ENCODE data around the gene CACNG3.

Gene CACNG3

GRCh38 chr16:24364596-24364995, 108.5 kb downstream of the CACNG3 start:
- Histone ChIP-seq H3K4me3 (no peak overlapping the region), H3K27ac (no peak overlapping the region), H3K9ac (ENCODE audit: insufficient read length) (no peak overlapping the region), H3K9me3 (ENCODE audit: low read depth, low read length) (no peaks in the 10 kb centered on the region), H3K36me3 (ENCODE audit: insufficient read depth, low read length) (no peaks in the 10 kb centered on the region)
- no peak for DNase-seq (ENCODE audit: low read depth, low spot score)
- TF ChIP-seq POLR2AphosphoS5 (IDR thresholded peaks at IDR 0.05; ENCODE audit: borderline replicate concordance, low read depth, low read length) (no peak), EZH2 (IDR thresholded peaks at IDR 0.05) (no peak)

- Histone ChIP-seq H3K9ac (ENCODE audit: insufficient read length) (no peak overlapping the region), H3K27ac (no peak overlapping the region), H3K4me3 (no peak overlapping the region), H3K36me3 (ENCODE audit: insufficient read depth, low read length) (no peaks in the 10 kb centered on the region), H3K9me3 (ENCODE audit: low read depth, low read length) (no peaks in the 10 kb centered on the region)
- no peak for TF ChIP-seq POLR2AphosphoS5 (IDR thresholded peaks at IDR 0.05; ENCODE audit: borderline replicate concordance, low read depth, low read length)
- TF ChIP-seq FOXP2 (optimal IDR thresholded peaks at IDR 0.05; ENCODE audit: control extremely low read depth, extremely low read length, insufficient read depth) = no peak
- TF ChIP-seq EZH2 (IDR thresholded peaks at IDR 0.05) = no peak
- no peak for DNase-seq (ENCODE audit: low read depth, low spot score)
Observed at GRCh38 chr16:24367186-24367710, 111.1 kb downstream of the CACNG3 start.

- TF ChIP-seq FOXP2 (optimal IDR thresholded peaks at IDR 0.05; ENCODE audit: control extremely low read depth, extremely low read length, insufficient read depth) (no peak), POLR2AphosphoS5 (IDR thresholded peaks at IDR 0.05; ENCODE audit: borderline replicate concordance, low read depth, low read length) (no peak)
- Histone ChIP-seq H3K9ac (ENCODE audit: insufficient read length) (no peak overlapping the region), H3K4me3 (no peak overlapping the region), H3K27ac (no peak overlapping the region), H3K36me3 (ENCODE audit: insufficient read depth, low read length) (no peaks in the 10 kb centered on the region), H3K9me3 (ENCODE audit: low read depth, low read length) (0 out of 2 replicates have a peak, but pooled peaks cover 3% of the 10 kb centered on the region)
- no peak for DNase-seq (ENCODE audit: low read depth, low spot score)
Observed at GRCh38 chr16:24372824-24373223, 116.7 kb downstream of the CACNG3 start.

DNA sequence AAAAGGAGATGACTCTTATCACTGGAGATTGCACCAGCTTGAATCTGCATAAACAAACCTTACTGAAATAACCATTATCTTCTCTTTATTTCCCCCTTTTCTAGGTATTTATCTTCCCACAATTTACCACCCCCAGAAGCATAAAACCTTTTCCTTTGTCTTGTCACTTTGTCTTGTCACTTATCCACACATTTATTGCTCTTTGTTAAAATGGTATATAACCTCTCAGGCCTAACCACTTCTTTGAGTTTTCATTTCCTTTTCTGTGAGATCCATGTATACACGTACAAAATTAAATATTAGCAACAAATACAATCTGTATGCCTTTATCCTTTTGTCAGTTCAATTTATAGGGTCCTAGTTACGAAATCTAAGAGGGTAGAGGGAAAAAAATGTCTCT, 122.9 kb downstream of the CACNG3 start:
- DNase-seq (ENCODE audit: low read depth, low spot score) = no peak
- no peak for TF ChIP-seq POLR2AphosphoS5 (IDR thresholded peaks at IDR 0.05; ENCODE audit: borderline replicate concordance, low read depth, low read length)
- TF ChIP-seq FOXP2 (optimal IDR thresholded peaks at IDR 0.05; ENCODE audit: control extremely low read depth, extremely low read length, insufficient read depth) = no peak
- no peak for TF ChIP-seq EZH2 (IDR thresholded peaks at IDR 0.05)
- 0 out of 2 replicates have a peak, but pooled peaks cover 3% of the 10 kb centered on the region for H3K9me3 ChIP-seq (ENCODE audit: low read depth, low read length)

GRCh38 chr16:24381470-24382118, 125.5 kb downstream of the CACNG3 start:
- H3K9ac ChIP-seq (ENCODE audit: insufficient read length) = no peak overlapping the region
- TF ChIP-seq EZH2 (IDR thresholded peaks at IDR 0.05) (no peak), POLR2AphosphoS5 (IDR thresholded peaks at IDR 0.05; ENCODE audit: borderline replicate concordance, low read depth, low read length) (no peak), FOXP2 (optimal IDR thresholded peaks at IDR 0.05; ENCODE audit: control extremely low read depth, extremely low read length, insufficient read depth) (no peak)
- no peak overlapping the region for H3K27ac ChIP-seq
- 0 out of 2 replicates have a peak, but pooled peaks cover 3% of the 10 kb centered on the region for H3K9me3 ChIP-seq (ENCODE audit: low read depth, low read length)
- H3K4me3 ChIP-seq = no peak overlapping the region
- DNase-seq (ENCODE audit: low read depth, low spot score) = no peak
- no peaks in the 10 kb centered on the region for H3K36me3 ChIP-seq (ENCODE audit: insufficient read depth, low read length)

More for the DNA sequence above, 122.9 kb downstream of the CACNG3 start:
- no peaks in the 10 kb centered on the region for H3K36me3 ChIP-seq (ENCODE audit: insufficient read depth, low read length)
- H3K4me3 ChIP-seq = no peak overlapping the region
- no peak overlapping the region for H3K27ac ChIP-seq
- no peak overlapping the region for H3K9ac ChIP-seq (ENCODE audit: insufficient read length)

DNA sequence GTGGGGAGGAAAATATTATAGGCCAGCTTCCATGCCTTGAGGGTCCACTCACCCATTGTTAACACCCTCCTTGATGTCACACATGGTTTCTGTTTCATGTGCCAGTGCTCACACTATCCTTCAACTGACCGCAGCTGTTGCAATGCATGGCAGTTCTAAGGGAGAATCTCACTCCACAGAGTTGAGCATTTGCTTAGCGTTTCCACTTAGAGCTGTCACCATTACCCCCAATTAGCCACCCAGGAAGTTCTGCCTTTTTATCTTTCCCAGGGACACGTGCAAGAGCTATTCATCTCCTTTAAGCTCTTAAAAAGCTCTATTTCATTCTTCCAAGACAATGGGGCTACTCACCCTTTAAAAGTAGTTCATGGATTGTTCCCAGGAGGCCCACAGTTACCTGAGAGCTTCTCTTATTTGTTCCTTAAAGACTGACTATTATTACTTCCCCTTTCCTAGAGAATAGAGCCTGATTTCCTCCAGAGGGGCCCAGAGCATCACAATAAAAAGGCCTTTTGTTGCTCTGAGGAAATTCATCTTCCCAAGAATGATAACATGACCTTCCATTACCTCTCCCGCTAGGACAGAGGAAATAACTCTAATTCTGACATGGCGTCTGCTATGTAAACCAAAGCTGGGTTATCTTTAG, 126.8 kb downstream of the CACNG3 start:
- H3K4me3 ChIP-seq = no peak overlapping the region
- H3K36me3 ChIP-seq (ENCODE audit: insufficient read depth, low read length) = no peaks in the 10 kb centered on the region
- DNase-seq (ENCODE audit: low read depth, low spot score) = no peak
- no peaks in the 10 kb centered on the region for H3K9me3 ChIP-seq (ENCODE audit: low read depth, low read length)
- no peak for TF ChIP-seq EZH2 (IDR thresholded peaks at IDR 0.05)
- TF ChIP-seq FOXP2 (optimal IDR thresholded peaks at IDR 0.05; ENCODE audit: control extremely low read depth, extremely low read length, insufficient read depth) = no peak
- TF ChIP-seq POLR2AphosphoS5 (IDR thresholded peaks at IDR 0.05; ENCODE audit: borderline replicate concordance, low read depth, low read length) = no peak
- no peak overlapping the region for H3K9ac ChIP-seq (ENCODE audit: insufficient read length)
- H3K27ac ChIP-seq = no peak overlapping the region

- H3K36me3 ChIP-seq (ENCODE audit: insufficient read depth, low read length) = no peaks in the 10 kb centered on the region
- TF ChIP-seq POLR2AphosphoS5 (IDR thresholded peaks at IDR 0.05; ENCODE audit: borderline replicate concordance, low read depth, low read length) (no peak), EZH2 (IDR thresholded peaks at IDR 0.05) (no peak), FOXP2 (optimal IDR thresholded peaks at IDR 0.05; ENCODE audit: control extremely low read depth, extremely low read length, insufficient read depth) (no peak)
- H3K9me3 ChIP-seq (ENCODE audit: low read depth, low read length) = no peaks in the 10 kb centered on the region
Observed at GRCh38 chr16:24394341-24394740, 138.2 kb downstream of the CACNG3 start.

GRCh38 chr16:24396350-24397271, 140.5 kb downstream of the CACNG3 start:
- Histone ChIP-seq H3K27ac (no peak overlapping the region), H3K9ac (ENCODE audit: insufficient read length) (no peak overlapping the region)

More at GRCh38 chr16:24394341-24394740, 138.2 kb downstream of the CACNG3 start:
- H3K4me3 ChIP-seq = no peak overlapping the region
- no peak overlapping the region for H3K27ac ChIP-seq
- no peak overlapping the region for H3K9ac ChIP-seq (ENCODE audit: insufficient read length)
- DNase-seq (ENCODE audit: low read depth, low spot score) = no peak

More at GRCh38 chr16:24396350-24397271, 140.5 kb downstream of the CACNG3 start:
- Histone ChIP-seq H3K36me3 (ENCODE audit: insufficient read depth, low read length) (no peaks in the 10 kb centered on the region), H3K9me3 (ENCODE audit: low read depth, low read length) (no peaks in the 10 kb centered on the region), H3K4me3 (no peak overlapping the region)
- DNase-seq (ENCODE audit: low read depth, low spot score) = no peak
- TF ChIP-seq EZH2 (IDR thresholded peaks at IDR 0.05) = no peak
- no peak for TF ChIP-seq FOXP2 (optimal IDR thresholded peaks at IDR 0.05; ENCODE audit: control extremely low read depth, extremely low read length, insufficient read depth)
- TF ChIP-seq POLR2AphosphoS5 (IDR thresholded peaks at IDR 0.05; ENCODE audit: borderline replicate concordance, low read depth, low read length) = no peak
